Lower leg skin (tissue), 4 donors: ENCODE results near the gene ARHGAP21. TPM values are rescaled to one million over a fixed set of nuclear protein-coding genes. Genes with fewer than 3 reads are reported as not detected.

Experiments
- DNase-seq, 2 donors: peaks; one replicate each; pipeline ENCODE4 v3.0.0-alpha.2; 2019; ENCODE audit warnings: low spot score in 2 of 2
- H3K4me3 ChIP-seq: fragments of 200-600 bp; sonication (generic); 2 replicates; pipeline ENCODE4 v1.5.1; 2017; ENCODE audit warnings: mild to moderate bottlenecking, low read depth; ENCODE audit not compliant: poor library complexity, severe bottlenecking
- CTCF ChIP-seq, 3 donors: fragments of 450-650 bp; IDR thresholded peaks; one replicate each; pipeline ENCODE4 v1.5.1; 2016; ENCODE audit warnings: antibody characterized with exemption in 3 of 3, mild to moderate bottlenecking in 3 of 3, moderate library complexity in 2 of 3
- POLR2A ChIP-seq, 2 donors: fragments of 450-650 bp; IDR thresholded peaks; one replicate each; pipeline ENCODE4 v1.6.1; 2016 to 2017; ENCODE audit warnings: antibody characterized with exemption in 2 of 2, mild to moderate bottlenecking in 1 of 2, moderate library complexity in 1 of 2
- WGBS, 2 donors: methylation state at CpG; one replicate each; pipeline ENCODE4 v1.1.5; 2018; 5-methylcytosine and 5-hydroxymethylcytosine counted together
- intact Hi-C: fragments of 100-400 bp; cut with DNase I; formaldehyde crosslinking; loops from one replicate; pipeline ENCODE4 v1.15.0; 2023; ENCODE audit warnings: low total_unique reads
- total RNA-seq, 4 donors: library from RNA; depleted of rRNA; stranded (reverse); fragments of >200 nt; gene quantifications; one replicate each; pipeline ENCODE4 v1.1.0, GENCODE V29; 2016

The ARHGAP21 gene
- total RNA-seq, 4 donors from 2014 or later, result 26.5 to 43.6 (median 31.6) TPM

- 73 to 92% methylated on average over 3 of the region's 3 CpGs for WGBS, 2 donors
- H3K4me3 ChIP-seq, result no peak overlapping the region
- no peak for DNase-seq
- intact Hi-C loops, result no loop called here
- TF ChIP-seq CTCF (IDR thresholded peaks at IDR 0.05) (no peak), POLR2A (IDR thresholded peaks at IDR 0.05) (no peak)
Measured at GRCh38 chr10:24616536-24616935, 107.2 kb downstream of the ARHGAP21 start.

GRCh38 chr10:24606021-24606420 is 117.7 kb downstream of the ARHGAP21 start:
- H3K4me3 ChIP-seq, result no peak overlapping the region
- WGBS, 2 donors, result 91 to 98% methylated on average over 1 of the region's 1 CpG
- intact Hi-C loops, result no loop called here
- DNase-seq, result no peak
- TF ChIP-seq CTCF (IDR thresholded peaks at IDR 0.05), result no peak
- TF ChIP-seq POLR2A (IDR thresholded peaks at IDR 0.05), result no peak

GRCh38 chr10:24605141-24605540 is 118.5 kb downstream of the ARHGAP21 start:
- intact Hi-C loops, result no loop called here
- 96 to 97% methylated on average over 3 of the region's 3 CpGs for WGBS, 2 donors
- TF ChIP-seq POLR2A (IDR thresholded peaks at IDR 0.05), result no peak
- TF ChIP-seq CTCF (IDR thresholded peaks at IDR 0.05), result no peak
- H3K4me3 ChIP-seq, result no peak overlapping the region
- DNase-seq, result no peak

GRCh38 chr10:24603333-24603732 is 120.4 kb downstream of the ARHGAP21 start:
- intact Hi-C loops, result no loop called here
- 72 to 81% methylated on average over 2 of the region's 2 CpGs for WGBS, 2 donors
- no peak for TF ChIP-seq CTCF (IDR thresholded peaks at IDR 0.05)
- TF ChIP-seq POLR2A (IDR thresholded peaks at IDR 0.05), result no peak

GRCh38 chr10:24597961-24598360 is 125.7 kb downstream of the ARHGAP21 start:
- no peak for TF ChIP-seq POLR2A (IDR thresholded peaks at IDR 0.05)
- no peak for TF ChIP-seq CTCF (IDR thresholded peaks at IDR 0.05)
- DNase-seq, result no peak
- WGBS, 2 donors, result 92 to 96% methylated on average over 3 of the region's 3 CpGs
- no peak overlapping the region for H3K4me3 ChIP-seq
- intact Hi-C loops, result no loop called here

More at GRCh38 chr10:24603333-24603732, 120.4 kb downstream of the ARHGAP21 start:
- H3K4me3 ChIP-seq, result no peak overlapping the region
- DNase-seq, result no peak

GRCh38 chr10:24597426-24597825 is 126.3 kb downstream of the ARHGAP21 start:
- DNase-seq, result no peak
- WGBS, 2 donors, result 82 to 84% methylated on average over 7 of the region's 7 CpGs
- intact Hi-C loops, result no loop called here
- no peak for TF ChIP-seq POLR2A (IDR thresholded peaks at IDR 0.05)
- no peak for TF ChIP-seq CTCF (IDR thresholded peaks at IDR 0.05)
- no peak overlapping the region for H3K4me3 ChIP-seq
